ENCODE data around the gene PATJ. TPM values are rescaled to one million over a fixed set of nuclear protein-coding genes. Genes with fewer than 3 reads are reported as not detected.
A peak's percentile ranks its signal among the peaks of the same experiment; 100 is the strongest.

PATJ gene
- total and polyA plus RNA-seq, 4 donors, result 8.0 to 47.1 (median 24.3) TPM

GRCh38 chr1:62052946-62053345 lies 310.7 kb downstream of the PATJ start:
- intact Hi-C loops (cut with DNase I), result no loop called here
- no peaks in the 10 kb centered on the region for H3K27me3 ChIP-seq (ENCODE audit: control insufficient read depth in 1 of 2, insufficient read depth in 2 of 2, low read length in 1 of 2)
- no peak overlapping the region for H3K27ac ChIP-seq (ENCODE audit: low read depth in 1 of 2, low read length in 2 of 2)
- H3K4me1 ChIP-seq (ENCODE audit: control insufficient read depth in 1 of 2, insufficient read depth in 2 of 2, low read length in 2 of 2), result no peaks in the 10 kb centered on the region
- no peaks in the 10 kb centered on the region for H3K9me3 ChIP-seq (ENCODE audit: control insufficient read depth, low read length)
- no peak overlapping the region for H3K4me3 ChIP-seq (ENCODE audit: low read length in 2 of 2)
- ATAC-seq (ENCODE audit: low FRiP score) (no peak), DNase-seq (no peak)
- peaks cover 0 to 3% of the 10 kb centered on the region in 2 donors for H3K36me3 ChIP-seq (ENCODE audit: control insufficient read depth in 1 of 2, insufficient read depth in 2 of 2, low read length in 1 of 2)

- 4 to 11% methylated on average over 1 of the region's 1 CpG for WGBS, 2 donors
- H3K36me3 ChIP-seq (ENCODE audit: control insufficient read depth in 1 of 2, insufficient read depth in 2 of 2, low read length in 1 of 2), result peaks cover 0 to 3% of the 10 kb centered on the region in 2 donors
- no peak overlapping the region for H3K27ac ChIP-seq (ENCODE audit: low read depth in 1 of 2, low read length in 2 of 2)
- DNase-seq (no peak), ATAC-seq (ENCODE audit: low FRiP score) (no peak)
- no peaks in the 10 kb centered on the region for H3K4me1 ChIP-seq (ENCODE audit: control insufficient read depth in 1 of 2, insufficient read depth in 2 of 2, low read length in 2 of 2)
- no peak overlapping the region for H3K4me3 ChIP-seq (ENCODE audit: low read length in 2 of 2)
- no peaks in the 10 kb centered on the region for H3K27me3 ChIP-seq (ENCODE audit: control insufficient read depth in 1 of 2, insufficient read depth in 2 of 2, low read length in 1 of 2)
- no peaks in the 10 kb centered on the region for H3K9me3 ChIP-seq (ENCODE audit: control insufficient read depth, low read length)
- intact Hi-C loops (cut with DNase I), result no loop called here
Observed at GRCh38 chr1:62054188-62054587, 311.9 kb downstream of the PATJ start.

- no peak overlapping the region for H3K27ac ChIP-seq (ENCODE audit: low read depth in 1 of 2, low read length in 2 of 2)
- H3K27me3 ChIP-seq (ENCODE audit: control insufficient read depth in 1 of 2, insufficient read depth in 2 of 2, low read length in 1 of 2), result no peaks in the 10 kb centered on the region
- H3K9me3 ChIP-seq (ENCODE audit: control insufficient read depth, low read length), result no peaks in the 10 kb centered on the region
- DNase-seq (no peak), ATAC-seq (ENCODE audit: low FRiP score) (no peak)
- intact Hi-C loops (cut with DNase I), result no loop called here
- H3K36me3 ChIP-seq (ENCODE audit: control insufficient read depth in 1 of 2, insufficient read depth in 2 of 2, low read length in 1 of 2), result peaks cover 0 to 2% of the 10 kb centered on the region in 2 donors
- WGBS, 2 donors, result 96 to 98% methylated on average over 4 of the region's 4 CpGs
- no peaks in the 10 kb centered on the region for H3K4me1 ChIP-seq (ENCODE audit: control insufficient read depth in 1 of 2, insufficient read depth in 2 of 2, low read length in 2 of 2)
- no peak overlapping the region for H3K4me3 ChIP-seq (ENCODE audit: low read length in 2 of 2)
Observed at GRCh38 chr1:62057230-62057629, 314.9 kb downstream of the PATJ start.

GRCh38 chr1:62057641-62058290 lies 315.5 kb downstream of the PATJ start:
- no peaks in the 10 kb centered on the region for H3K9me3 ChIP-seq (ENCODE audit: control insufficient read depth, low read length)
- no peaks in the 10 kb centered on the region for H3K4me1 ChIP-seq (ENCODE audit: control insufficient read depth in 1 of 2, insufficient read depth in 2 of 2, low read length in 2 of 2)
- no peak for DNase-seq
- no peak overlapping the region for H3K27ac ChIP-seq (ENCODE audit: low read depth in 1 of 2, low read length in 2 of 2)
- no peaks in the 10 kb centered on the region for H3K27me3 ChIP-seq (ENCODE audit: control insufficient read depth in 1 of 2, insufficient read depth in 2 of 2, low read length in 1 of 2)
- H3K36me3 ChIP-seq (ENCODE audit: control insufficient read depth in 1 of 2, insufficient read depth in 2 of 2, low read length in 1 of 2), result peaks cover 0 to 2% of the 10 kb centered on the region in 2 donors
- no peak overlapping the region for H3K4me3 ChIP-seq (ENCODE audit: low read length in 2 of 2)
- WGBS, 2 donors, result 89 to 93% methylated on average over 2 of the region's 2 CpGs
- intact Hi-C loops (cut with DNase I), result no loop called here
- no peak for ATAC-seq (ENCODE audit: low FRiP score)

- intact Hi-C loops (cut with DNase I), result no loop called here
- DNase-seq, result no peak
- WGBS, 2 donors, result 61% methylated on average over 3 of the region's 3 CpGs
- Histone ChIP-seq H3K27me3 (ENCODE audit: control insufficient read depth in 1 of 2, insufficient read depth in 2 of 2, low read length in 1 of 2) (no peaks in the 10 kb centered on the region), H3K27ac (ENCODE audit: low read depth in 1 of 2, low read length in 2 of 2) (no peak overlapping the region), H3K36me3 (ENCODE audit: control insufficient read depth in 1 of 2, insufficient read depth in 2 of 2, low read length in 1 of 2) (no peaks in the 10 kb centered on the region), H3K4me1 (ENCODE audit: control insufficient read depth in 1 of 2, insufficient read depth in 2 of 2, low read length in 2 of 2) (no peaks in the 10 kb centered on the region), H3K4me3 (ENCODE audit: low read length in 2 of 2) (no peak overlapping the region), H3K9me3 (ENCODE audit: control insufficient read depth, low read length) (no peaks in the 10 kb centered on the region)
- no peak for ATAC-seq (ENCODE audit: low FRiP score)
Observed at GRCh38 chr1:62058956-62059355, 316.7 kb downstream of the PATJ start.

GRCh38 chr1:62062087-62062486 lies 319.8 kb downstream of the PATJ start:
- WGBS, 2 donors, result 78 to 90% methylated on average over 1 of the region's 1 CpG

GRCh38 chr1:62064829-62065407 lies 322.6 kb downstream of the PATJ start:
- H3K4me3 ChIP-seq (ENCODE audit: low read length in 2 of 2), result no peak overlapping the region
- 18 to 25% methylated on average over 4 of the region's 4 CpGs for WGBS, 2 donors
- peak overlapping the region; percentile 82 to 86 for H3K27ac ChIP-seq (ENCODE audit: low read depth in 1 of 2, low read length in 2 of 2)
- ATAC-seq (ENCODE audit: low FRiP score), result no peak
- no peak for DNase-seq
- H3K36me3 ChIP-seq (ENCODE audit: control insufficient read depth in 1 of 2, insufficient read depth in 2 of 2, low read length in 1 of 2), result no peaks in the 10 kb centered on the region
- peaks cover 5 to 8% of the 10 kb centered on the region in 2 donors for H3K4me1 ChIP-seq (ENCODE audit: control insufficient read depth in 1 of 2, insufficient read depth in 2 of 2, low read length in 2 of 2)
- intact Hi-C loops (cut with DNase I), result no loop called here
- H3K27me3 ChIP-seq (ENCODE audit: control insufficient read depth in 1 of 2, insufficient read depth in 2 of 2, low read length in 1 of 2), result no peaks in the 10 kb centered on the region
- H3K9me3 ChIP-seq (ENCODE audit: control insufficient read depth, low read length), result no peaks in the 10 kb centered on the region

More at GRCh38 chr1:62062087-62062486, 319.8 kb downstream of the PATJ start:
- Histone ChIP-seq H3K9me3 (ENCODE audit: control insufficient read depth, low read length) (no peaks in the 10 kb centered on the region), H3K4me3 (ENCODE audit: low read length in 2 of 2) (no peak overlapping the region), H3K27me3 (ENCODE audit: control insufficient read depth in 1 of 2, insufficient read depth in 2 of 2, low read length in 1 of 2) (no peaks in the 10 kb centered on the region), H3K4me1 (ENCODE audit: control insufficient read depth in 1 of 2, insufficient read depth in 2 of 2, low read length in 2 of 2) (peaks cover 2 to 6% of the 10 kb centered on the region in 2 donors), H3K27ac (ENCODE audit: low read depth in 1 of 2, low read length in 2 of 2) (no peak overlapping the region), H3K36me3 (ENCODE audit: control insufficient read depth in 1 of 2, insufficient read depth in 2 of 2, low read length in 1 of 2) (no peaks in the 10 kb centered on the region)
- DNase-seq, result no peak
- intact Hi-C loops (cut with DNase I), result no loop called here
- no peak for ATAC-seq (ENCODE audit: low FRiP score)

GRCh38 chr1:62066713-62067112 lies 324.4 kb downstream of the PATJ start:
- H3K27me3 ChIP-seq (ENCODE audit: control insufficient read depth in 1 of 2, insufficient read depth in 2 of 2, low read length in 1 of 2), result no peaks in the 10 kb centered on the region
- 96 to 99% methylated on average over 2 of the region's 2 CpGs for WGBS, 2 donors
- DNase-seq (no peak), ATAC-seq (ENCODE audit: low FRiP score) (no peak)
- no peaks in the 10 kb centered on the region for H3K9me3 ChIP-seq (ENCODE audit: control insufficient read depth, low read length)
- H3K27ac ChIP-seq (ENCODE audit: low read depth in 1 of 2, low read length in 2 of 2), result peak overlapping the region; percentile 36 to 81
- peaks cover 5 to 8% of the 10 kb centered on the region in 2 donors for H3K4me1 ChIP-seq (ENCODE audit: control insufficient read depth in 1 of 2, insufficient read depth in 2 of 2, low read length in 2 of 2)
- no peaks in the 10 kb centered on the region for H3K36me3 ChIP-seq (ENCODE audit: control insufficient read depth in 1 of 2, insufficient read depth in 2 of 2, low read length in 1 of 2)
- H3K4me3 ChIP-seq (ENCODE audit: low read length in 2 of 2), result no peak overlapping the region
- intact Hi-C loops (cut with DNase I), result no loop called here

GRCh38 chr1:62068416-62068843 lies 326.1 kb downstream of the PATJ start:
- peak; percentile 65 for ATAC-seq (ENCODE audit: low FRiP score)
- Histone ChIP-seq H3K36me3 (ENCODE audit: control insufficient read depth in 1 of 2, insufficient read depth in 2 of 2, low read length in 1 of 2) (no peaks in the 10 kb centered on the region), H3K4me1 (ENCODE audit: control insufficient read depth in 1 of 2, insufficient read depth in 2 of 2, low read length in 2 of 2) (peaks cover 5 to 8% of the 10 kb centered on the region in 2 donors), H3K4me3 (ENCODE audit: low read length in 2 of 2) (peak overlapping the region in 1 of 2 donors; percentile 36), H3K9me3 (ENCODE audit: control insufficient read depth, low read length) (no peaks in the 10 kb centered on the region), H3K27me3 (ENCODE audit: control insufficient read depth in 1 of 2, insufficient read depth in 2 of 2, low read length in 1 of 2) (no peaks in the 10 kb centered on the region), H3K27ac (ENCODE audit: low read depth in 1 of 2, low read length in 2 of 2) (peak overlapping the region; percentile 80 to 99)
- intact Hi-C loops (cut with DNase I), result no loop called here
- WGBS, 2 donors, result 13 to 15% methylated on average over 1 of the region's 1 CpG
- DNase-seq, result no peak

Data from aorta (tissue), 5 donors.